Ramos (cell line): ENCODE results near the gene HTRA1.

Source experiments
- in situ Hi-C: fragments of 300-500 bp; cut with MboI; formaldehyde crosslinking; loops from one replicate; pipeline ENCODE4 v1.14.3; 2022; ENCODE audit warnings: low sequenced_read_pairs; ENCODE audit not compliant: unreplicated experiment

HTRA1 gene

GRCh38 chr10:122461367-122461728 is at the start of gene HTRA1:
Gene HTRA1, plus strand, starts transcription at chr10:122461553. Its CDS starts 100 bp downstream, at chr10:122461653.
- in situ Hi-C loops = no loop called here

GRCh38 chr10:122413327-122413726 is 48.0 kb upstream of the HTRA1 start:
- in situ Hi-C loops = no loop called here

- in situ Hi-C loops = no loop called here
Observed at GRCh38 chr10:122417667-122418066, 43.7 kb upstream of the HTRA1 start.

- in situ Hi-C loops = no loop called here
Observed at GRCh38 chr10:122419016-122419415, 42.3 kb upstream of the HTRA1 start.

- in situ Hi-C loops = no loop called here
Observed at GRCh38 chr10:122419876-122420623, 41.3 kb upstream of the HTRA1 start.

- in situ Hi-C loops = no loop called here
Observed at GRCh38 chr10:122420624-122421007, 40.7 kb upstream of the HTRA1 start.

GRCh38 chr10:122421054-122421625 is 40.2 kb upstream of the HTRA1 start:
- in situ Hi-C loops = no loop called here

GRCh38 chr10:122421742-122422141 is 39.6 kb upstream of the HTRA1 start:
- in situ Hi-C loops = no loop called here

GRCh38 chr10:122422266-122422989 is 38.9 kb upstream of the HTRA1 start:
- in situ Hi-C loops = no loop called here

- in situ Hi-C loops = no loop called here
Observed at GRCh38 chr10:122424059-122424458, 37.3 kb upstream of the HTRA1 start.

- in situ Hi-C loops = no loop called here
Observed at GRCh38 chr10:122426829-122427228, 34.5 kb upstream of the HTRA1 start.

- in situ Hi-C loops = no loop called here
Observed at GRCh38 chr10:122427280-122427679, 34.1 kb upstream of the HTRA1 start.

GRCh38 chr10:122435212-122435827 is 26.0 kb upstream of the HTRA1 start:
- in situ Hi-C loops = loop anchor here (10.0 kb wide), 1 partner anchor 141 kb away; no protein-coding TSS in a partner anchor

- in situ Hi-C loops = no loop called here
Observed at GRCh38 chr10:122441961-122442360, 19.4 kb upstream of the HTRA1 start.

GRCh38 chr10:122445469-122445868 is 15.9 kb upstream of the HTRA1 start:
- in situ Hi-C loops = no loop called here

GRCh38 chr10:122445904-122446303 is 15.4 kb upstream of the HTRA1 start:
- in situ Hi-C loops = no loop called here

GRCh38 chr10:122446668-122447423 is 14.5 kb upstream of the HTRA1 start:
- in situ Hi-C loops = no loop called here

- in situ Hi-C loops = no loop called here
Observed at GRCh38 chr10:122448600-122448999, 12.8 kb upstream of the HTRA1 start.

GRCh38 chr10:122449153-122449552 is 12.2 kb upstream of the HTRA1 start:
- in situ Hi-C loops = no loop called here

GRCh38 chr10:122450353-122450990 is 10.9 kb upstream of the HTRA1 start:
- in situ Hi-C loops = no loop called here
